GM12892 (cell line): ENCODE results near the gene PSMD11.

Experiments
- POLR2A ChIP-seq: IDR thresholded peaks from 2 replicates; pipeline ENCODE4 v1.6.1; 2011; ENCODE audit warnings: low read depth, low read length, control low read depth
- POLR2AphosphoS5 ChIP-seq: IDR thresholded peaks from 2 replicates; pipeline ENCODE4 v1.6.1; 2011; ENCODE audit warnings: low read depth, low read length, control low read depth

GRCh38 chr17:32475258-32475657 lies 30.9 kb downstream of the PSMD11 start:
- TF ChIP-seq POLR2AphosphoS5 (no peak), POLR2A (no peak)
